Uterus (tissue), 4 donors: ENCODE data around the gene GJB4. TPM values are rescaled to one million over a fixed set of nuclear protein-coding genes. Genes with fewer than 3 reads are reported as not detected.

ENCODE experiments used
- DNase-seq, 2 donors: peaks; one replicate each; pipeline ENCODE4 v3.0.0-alpha.2; 2019 to 2020
- H3K27ac ChIP-seq, 2 donors: fragments of 200-600 bp; sonication (generic); 1 replicate in 1 of 2; 2 replicates in 1 of 2; pipeline ENCODE4 v1.5.1; 2016 to 2018
- H3K27me3 ChIP-seq, 2 donors: fragments of 200-600 bp; sonication (generic); one replicate each; pipeline ENCODE4 v1.5.1; 2018 to 2019; ENCODE audit warnings: control low read depth in 1 of 2
- H3K36me3 ChIP-seq, 2 donors: fragments of 200-600 bp; sonication (generic); one replicate each; pipeline ENCODE4 v1.5.1; 2019; ENCODE audit warnings: control low read depth in 1 of 2
- H3K4me1 ChIP-seq, 2 donors: fragments of 200-600 bp; sonication (generic); one replicate each; pipeline ENCODE4 v1.5.1; 2018 to 2019; ENCODE audit warnings: control low read depth in 1 of 2
- H3K4me3 ChIP-seq, 2 donors: fragments of 200-600 bp; sonication (generic); 1 replicate in 1 of 2; 2 replicates in 1 of 2; pipeline ENCODE4 v1.5.1; 2018 to 2019; ENCODE audit warnings: mild to moderate bottlenecking in 1 of 2
- H3K9me3 ChIP-seq, 2 donors: fragments of 200-600 bp; sonication (generic); one replicate each; pipeline ENCODE4 v1.5.1; 2019; ENCODE audit warnings: control low read depth in 1 of 2
- POLR2A ChIP-seq, 2 donors: fragments of 450-650 bp; IDR thresholded peaks; one replicate each; pipeline ENCODE4 v1.6.1; 2016; ENCODE audit warnings: antibody characterized with exemption in 2 of 2, mild to moderate bottlenecking in 1 of 2, moderate library complexity in 1 of 2
- intact Hi-C: fragments of 100-400 bp; cut with DNase I; formaldehyde crosslinking; loops from one replicate; pipeline ENCODE4 v1.15.1; 2023; ENCODE audit warnings: low total_unique reads
- total RNA-seq, 4 donors: library from RNA; depleted of rRNA in 3 of 4; stranded (reverse); fragments of >200 nt in 3 of 4; gene quantifications; one replicate each; pipeline versions ENCODE4 v1.1.0 to v1.2.4, GENCODE V29; 2014 to 2023
- TF ChIP-seq, protein P1 (sequence below), 4 experiments: fragments of 200-600 bp in 2 of 4; fragments of 450-650 bp in 2 of 4; sonication (generic) in 2 of 4; IDR thresholded peaks; one replicate each; pipeline ENCODE4 v1.5.1; 2016 to 2019; ENCODE audit warnings: antibody characterized with exemption in 4 of 4, mild to moderate bottlenecking in 2 of 4, moderate library complexity in 1 of 4
- donor health status: DM: yes; HTN: yes; CAD: no.

The GJB4 gene
- total RNA-seq, 4 donors from 2014 or later: not detected

DNA sequence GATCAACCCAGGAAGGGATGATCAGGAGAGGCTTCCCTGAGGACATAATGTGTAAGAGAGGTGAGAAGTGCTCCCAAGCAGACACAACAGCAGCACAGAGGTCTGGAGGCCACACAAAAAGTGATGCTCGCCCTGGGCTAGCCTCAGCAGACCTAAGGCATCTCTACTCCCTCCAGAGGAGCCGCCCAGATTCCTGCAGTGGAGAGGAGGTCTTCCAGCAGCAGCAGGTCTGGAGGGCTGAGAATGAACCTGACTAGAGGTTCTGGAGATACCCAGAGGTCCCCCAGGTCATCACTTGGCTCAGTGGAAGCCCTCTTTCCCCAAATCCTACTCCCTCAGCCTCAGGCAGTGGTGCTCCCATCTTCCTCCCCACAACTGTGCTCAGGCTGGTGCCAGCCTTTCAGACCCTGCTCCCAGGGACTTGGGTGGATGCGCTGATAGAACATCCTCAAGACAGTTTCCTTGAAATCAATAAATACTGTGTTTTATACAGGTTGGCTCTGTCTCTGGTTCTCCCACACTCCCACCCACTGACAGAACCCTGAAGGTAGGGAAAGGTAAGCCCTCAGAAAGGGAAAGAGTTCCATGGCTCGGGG lies 26.4 kb downstream of the GJB4 start:
- intact Hi-C loops: loop anchor here (5.0 kb wide), 1 partner anchor 66 kb away; no protein-coding TSS in a partner anchor
- H3K9me3 ChIP-seq: no peaks in the 10 kb centered on the region
- no peak for DNase-seq

DNA sequence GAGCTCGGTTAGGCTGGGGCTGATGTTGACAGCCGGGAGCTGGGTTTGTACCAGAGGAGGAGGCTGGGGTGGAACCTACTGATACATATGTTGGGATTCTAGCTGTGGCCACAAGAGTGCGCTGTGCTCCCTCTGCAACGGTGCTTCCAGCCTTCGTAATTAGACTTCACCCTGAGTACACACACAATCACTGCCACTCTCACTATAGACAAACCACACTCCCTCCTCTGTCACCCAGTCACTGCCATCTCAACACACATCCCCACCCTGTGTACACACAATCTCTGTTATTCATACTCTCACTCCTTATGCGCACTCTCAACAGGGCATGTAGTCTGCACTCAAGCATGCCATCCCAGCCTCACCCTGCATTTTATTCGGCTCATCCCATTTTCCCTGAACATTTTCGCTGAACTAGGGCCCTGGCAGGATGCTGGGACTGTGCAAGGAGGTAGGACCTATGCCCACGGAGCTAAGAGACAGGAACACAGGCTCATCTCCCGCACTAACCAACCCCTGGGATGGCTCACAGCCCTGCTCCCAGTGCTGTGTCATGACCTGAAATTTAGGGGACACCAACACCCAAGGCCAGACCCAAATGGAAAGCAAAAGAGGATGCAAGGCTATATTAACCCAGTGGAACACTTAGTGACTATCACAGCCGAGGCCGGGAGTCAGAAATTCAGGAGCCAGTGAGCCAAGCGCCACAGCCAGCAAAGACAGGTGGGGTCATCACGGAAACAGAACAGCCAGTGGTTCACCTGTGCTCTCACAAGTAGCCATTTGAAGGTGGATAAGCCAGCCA lies 27.2 kb downstream of the GJB4 start:
- Histone ChIP-seq H3K36me3 (no peaks in the 10 kb centered on the region), H3K27ac (peak overlapping the region in 1 of 2 donors; percentile 5), H3K4me3 (no peak overlapping the region), H3K4me1 (peaks cover 0 to 2% of the 10 kb centered on the region in 2 donors), H3K9me3 (no peaks in the 10 kb centered on the region), H3K27me3 (peaks cover under 1 to 14% of the 10 kb centered on the region in 2 donors)
- peak; percentile 33 to 43 for DNase-seq
- TF ChIP-seq, protein P1, sequence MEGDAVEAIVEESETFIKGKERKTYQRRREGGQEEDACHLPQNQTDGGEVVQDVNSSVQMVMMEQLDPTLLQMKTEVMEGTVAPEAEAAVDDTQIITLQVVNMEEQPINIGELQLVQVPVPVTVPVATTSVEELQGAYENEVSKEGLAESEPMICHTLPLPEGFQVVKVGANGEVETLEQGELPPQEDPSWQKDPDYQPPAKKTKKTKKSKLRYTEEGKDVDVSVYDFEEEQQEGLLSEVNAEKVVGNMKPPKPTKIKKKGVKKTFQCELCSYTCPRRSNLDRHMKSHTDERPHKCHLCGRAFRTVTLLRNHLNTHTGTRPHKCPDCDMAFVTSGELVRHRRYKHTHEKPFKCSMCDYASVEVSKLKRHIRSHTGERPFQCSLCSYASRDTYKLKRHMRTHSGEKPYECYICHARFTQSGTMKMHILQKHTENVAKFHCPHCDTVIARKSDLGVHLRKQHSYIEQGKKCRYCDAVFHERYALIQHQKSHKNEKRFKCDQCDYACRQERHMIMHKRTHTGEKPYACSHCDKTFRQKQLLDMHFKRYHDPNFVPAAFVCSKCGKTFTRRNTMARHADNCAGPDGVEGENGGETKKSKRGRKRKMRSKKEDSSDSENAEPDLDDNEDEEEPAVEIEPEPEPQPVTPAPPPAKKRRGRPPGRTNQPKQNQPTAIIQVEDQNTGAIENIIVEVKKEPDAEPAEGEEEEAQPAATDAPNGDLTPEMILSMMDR (IDR thresholded peaks at IDR 0.05): peak; percentile 47 to 73 (median 58)
- no peak for TF ChIP-seq POLR2A (IDR thresholded peaks at IDR 0.05)
- intact Hi-C loops: loop anchor here (5.0 kb wide), 1 partner anchor 66 kb away; no protein-coding TSS in a partner anchor

More for the DNA sequence above, 26.4 kb downstream of the GJB4 start:
- Histone ChIP-seq H3K27ac (no peak overlapping the region), H3K27me3 (peaks cover 8 to 21% of the 10 kb centered on the region in 2 donors), H3K4me3 (no peak overlapping the region), H3K4me1 (peaks cover 0 to 9% of the 10 kb centered on the region in 2 donors), H3K36me3 (no peaks in the 10 kb centered on the region)
- no peak for TF ChIP-seq POLR2A (IDR thresholded peaks at IDR 0.05)
- TF ChIP-seq, protein P1 (IDR thresholded peaks at IDR 0.05): no peak

DNA sequence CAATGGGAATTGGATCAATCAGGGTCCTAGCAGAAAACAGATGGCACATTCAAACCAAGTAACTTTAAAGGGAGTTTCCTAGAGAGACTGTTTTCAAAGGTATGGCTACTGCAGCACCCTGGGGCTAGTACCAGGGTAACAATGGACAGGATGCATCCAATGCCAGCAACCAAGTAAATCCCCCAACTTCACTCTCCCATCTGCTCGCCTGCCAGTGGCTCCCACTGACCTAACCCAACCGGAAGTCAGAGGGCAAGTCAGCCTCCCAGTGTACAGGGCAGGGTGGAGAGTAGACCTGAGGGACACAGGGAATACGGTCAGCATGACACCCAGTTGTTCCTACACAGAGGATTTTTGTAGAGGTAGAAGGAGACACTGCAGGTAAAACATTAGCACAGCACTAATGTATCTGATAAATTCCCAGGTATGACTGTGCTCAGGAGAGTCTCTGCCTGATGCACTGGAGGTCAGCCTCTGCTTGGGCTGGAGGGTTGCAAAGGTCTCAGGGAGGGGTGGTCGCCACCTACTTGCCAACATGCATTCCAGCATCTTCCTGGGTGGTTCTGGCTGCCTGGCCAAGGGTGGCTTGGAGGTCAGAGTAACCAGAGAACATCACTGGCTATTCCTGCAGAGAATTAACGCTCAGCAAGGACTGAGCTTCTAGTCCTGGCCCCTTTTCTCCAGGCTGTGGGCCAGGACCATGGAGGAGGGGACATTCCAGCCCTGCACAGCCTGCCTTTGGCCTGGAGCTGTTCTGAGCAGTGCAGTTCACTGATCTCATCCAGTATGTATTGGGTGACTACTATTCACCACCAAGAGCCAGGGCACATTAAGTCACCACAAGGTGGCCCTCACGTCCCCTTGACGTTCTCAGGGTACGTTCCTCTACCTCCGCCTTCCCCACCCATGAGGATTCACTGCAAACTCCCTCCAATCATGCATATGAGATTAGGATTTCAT lies 28.2 kb downstream of the GJB4 start:
- H3K36me3 ChIP-seq: no peaks in the 10 kb centered on the region
- TF ChIP-seq, protein P1 (IDR thresholded peaks at IDR 0.05): no peak
- no peak for TF ChIP-seq POLR2A (IDR thresholded peaks at IDR 0.05)
- H3K9me3 ChIP-seq: no peaks in the 10 kb centered on the region
- peak overlapping the region in 1 of 2 donors; percentile 52 for H3K27ac ChIP-seq
- no peaks in the 10 kb centered on the region for H3K4me1 ChIP-seq
- no peak overlapping the region for H3K4me3 ChIP-seq
- intact Hi-C loops: loop anchor here (5.0 kb wide), 1 partner anchor 65 kb away; no protein-coding TSS in a partner anchor
- DNase-seq: no peak
- peaks cover 0 to 3% of the 10 kb centered on the region in 2 donors for H3K27me3 ChIP-seq

DNA sequence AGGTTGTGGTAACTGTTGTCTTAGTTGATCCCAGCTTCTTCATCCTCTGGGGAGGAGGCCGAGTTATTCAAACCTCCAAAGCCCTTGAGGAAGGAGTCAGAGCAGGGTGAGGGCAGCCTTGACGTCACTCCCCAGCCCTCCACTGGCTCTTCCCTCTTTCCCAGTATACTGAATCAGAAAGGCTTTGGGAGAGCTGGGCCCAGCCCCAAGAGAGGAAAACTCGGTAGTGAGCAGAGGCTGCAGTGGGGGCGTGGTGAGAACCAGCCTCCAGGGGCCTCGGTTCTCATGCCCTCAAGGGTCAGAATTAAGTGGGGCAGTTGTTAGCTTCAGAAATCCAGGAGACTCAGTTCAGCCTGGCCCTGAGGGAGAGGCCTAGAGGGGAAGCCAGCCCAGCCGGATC lies 31.4 kb downstream of the GJB4 start:
- Histone ChIP-seq H3K27ac (peak overlapping the region; percentile 72 to 77), H3K4me1 (no peaks in the 10 kb centered on the region), H3K36me3 (no peaks in the 10 kb centered on the region), H3K4me3 (no peak overlapping the region), H3K27me3 (no peaks in the 10 kb centered on the region), H3K9me3 (no peaks in the 10 kb centered on the region)
- intact Hi-C loops: no loop called here
- peak; percentile 33 to 41 for DNase-seq
- TF ChIP-seq, protein P1 (IDR thresholded peaks at IDR 0.05): no peak
- TF ChIP-seq POLR2A (IDR thresholded peaks at IDR 0.05): no peak
